ENCODE results near the gene TMEM221.
A peak's percentile ranks its signal among the peaks of the same experiment; 100 is the strongest.

TMEM221 gene

GRCh38 chr19:17496337-17496997, 48.0 kb upstream of the TMEM221 start (continued):
- TF ChIP-seq ZBTB21 (tag by site-specific recombination; IDR thresholded peaks at IDR 0.05) (no peak), PATZ1 (tag by site-specific recombination; IDR thresholded peaks at IDR 0.05) (peak; percentile 38; the same call in 1 of the 2 replicates), PRDM10 (tag by site-specific recombination; IDR thresholded peaks at IDR 0.05) (peak; percentile 46; the same call in 1 of the 2 replicates), ZIC2 (tag by site-specific recombination; IDR thresholded peaks at IDR 0.05) (peak; percentile 91)

GRCh38 chr19:17495639-17496296, 47.3 kb upstream of the TMEM221 start:
- H3K36me3 ChIP-seq (ENCODE audit: control insufficient read depth in 2 of 2, insufficient read depth in 1 of 2, low read length in 2 of 2): peaks cover 0 to 4% of the 10 kb centered on the region in 2 experiments; a peak in 1 of 3 replicates
- POLR2A ChIA-PET: no interaction called here
- TF ChIP-seq ZNF600 (tag by site-specific recombination; IDR thresholded peaks at IDR 0.05) (no peak), EGR2 (tag by site-specific recombination; IDR thresholded peaks at IDR 0.05; ENCODE audit: low read depth) (no peak), SP7 (tag by site-specific recombination; IDR thresholded peaks at IDR 0.05) (no peak), TSHZ1 (tag by site-specific recombination; IDR thresholded peaks at IDR 0.05; ENCODE audit: borderline replicate concordance) (no peak), ZNF623 (tag by site-specific recombination; IDR thresholded peaks at IDR 0.05) (peak; percentile 93), ZNF473 (tag by site-specific recombination; IDR thresholded peaks at IDR 0.05) (no peak), KLF16 (tag by site-specific recombination; IDR thresholded peaks at IDR 0.05) (no peak), ZNF394 (tag by site-specific recombination; IDR thresholded peaks at IDR 0.05; ENCODE audit: borderline replicate concordance) (no peak), ZNF664 (tag by site-specific recombination; IDR thresholded peaks at IDR 0.05) (peak; percentile 92), ZNF362 (tag by site-specific recombination; IDR thresholded peaks at IDR 0.05) (no peak), ZNF184 (tag by site-specific recombination; IDR thresholded peaks at IDR 0.05) (no peak), ZNF449 (tag by site-specific recombination; IDR thresholded peaks at IDR 0.05) (no peak), RBAK (tag by site-specific recombination; IDR thresholded peaks at IDR 0.05) (no peak)

More at GRCh38 chr19:17495639-17496296, 47.3 kb upstream of the TMEM221 start:
- Histone ChIP-seq H3K9me3 (ENCODE audit: control insufficient read depth, insufficient read depth, low read depth, low read length) (no peaks in the 10 kb centered on the region), H3K4me1 (ENCODE audit: control insufficient read depth, insufficient read depth, low read length) (no peaks in the 10 kb centered on the region), H3K27ac (ENCODE audit: extremely low read depth, low read depth, low read length) (no peak overlapping the region), H3K4me3 (ENCODE audit: low read depth, low read length) (no peak overlapping the region)
- CTCF ChIA-PET: interaction anchor here (0.6 to 3.8 kb wide), 60 partner anchors 9 to 1123 kb away, joined by 3 to 31 read pairs (median 4); partner anchors contain the start of genes PGLS and SLC27A1

Measured in HEK293 (cell line).